KBM-7 (cell line): ENCODE data around the gene HOXB4.

Experiments
- DNase-seq: peaks from one replicate; pipeline ENCODE4 v3.0.0-alpha.2; 2015
- in situ Hi-C: fragments of 300-500 bp; cut with MboI; formaldehyde crosslinking; loops from 2 replicates; pipeline ENCODE4 v1.14.3; 2020; ENCODE audit warnings: low sequenced_read_pairs, low pct_unique_long_range_greater_than_20kb, mixed read lengths

HOXB4 gene

DNA sequence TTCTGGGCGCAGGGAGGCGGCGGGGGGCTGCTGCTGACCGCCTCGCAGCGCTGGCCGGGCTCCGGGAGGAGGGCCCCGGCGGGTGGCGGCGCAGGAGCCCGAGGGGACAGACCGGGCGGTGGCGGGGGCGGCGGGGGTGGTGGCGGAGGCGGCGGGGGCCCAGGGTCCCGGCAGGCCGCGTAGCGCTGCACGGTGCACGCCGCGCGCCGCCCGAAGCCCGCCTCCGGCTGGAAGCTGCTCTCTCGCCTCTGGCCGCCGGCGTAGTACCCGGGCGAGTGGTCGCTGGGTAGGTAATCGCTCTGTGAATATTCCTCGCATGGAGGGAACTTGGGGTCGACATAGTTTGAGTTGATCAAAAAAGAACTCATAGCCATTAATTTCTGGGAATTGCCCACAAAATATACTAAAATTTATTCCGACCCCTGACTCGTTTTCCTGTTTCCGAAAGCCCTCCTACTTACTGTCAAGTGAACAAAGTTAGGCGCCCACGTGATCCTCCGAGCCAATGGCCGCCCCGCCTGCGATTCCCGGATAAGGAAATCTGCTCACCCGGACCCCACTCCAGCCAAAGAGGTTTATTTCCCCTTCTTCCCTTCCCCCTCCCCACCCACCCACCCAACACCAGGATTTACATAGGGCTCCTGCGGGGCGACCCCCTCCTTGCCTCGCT, at the start of gene HOXB4:
HOXB4 (minus strand) TSS at position 405 of the 670 bp plus-strand sequence; CDS start at position 374, 31 bp downstream.
- DNase-seq = peak; percentile 85
- in situ Hi-C loops = no loop called here

DNA sequence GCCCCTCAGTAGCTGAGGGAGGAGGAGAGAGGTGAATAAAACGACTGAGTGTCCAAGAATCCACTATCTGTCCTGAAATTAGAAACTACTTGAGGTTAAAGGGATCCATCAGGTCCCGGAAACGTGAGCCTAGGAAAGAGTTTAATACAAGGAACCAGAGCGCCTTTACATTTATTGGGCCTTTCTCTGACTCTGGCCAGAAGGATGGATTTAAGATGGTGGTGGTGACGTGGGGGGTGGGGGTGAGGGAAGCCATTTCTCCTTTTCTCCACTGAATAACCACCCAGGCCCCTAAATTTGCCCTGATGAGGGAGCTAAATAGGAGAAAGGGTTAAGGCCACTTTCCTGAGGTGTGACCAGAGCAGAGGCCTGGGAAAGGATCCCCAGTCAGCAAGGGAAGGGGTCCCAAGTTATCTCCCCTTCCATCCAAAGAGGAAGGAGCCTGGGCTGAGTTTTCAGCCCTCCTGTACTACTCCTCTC, 49.0 kb upstream of the HOXB4 start:
- in situ Hi-C loops = no loop called here
- DNase-seq = no peak

DNA sequence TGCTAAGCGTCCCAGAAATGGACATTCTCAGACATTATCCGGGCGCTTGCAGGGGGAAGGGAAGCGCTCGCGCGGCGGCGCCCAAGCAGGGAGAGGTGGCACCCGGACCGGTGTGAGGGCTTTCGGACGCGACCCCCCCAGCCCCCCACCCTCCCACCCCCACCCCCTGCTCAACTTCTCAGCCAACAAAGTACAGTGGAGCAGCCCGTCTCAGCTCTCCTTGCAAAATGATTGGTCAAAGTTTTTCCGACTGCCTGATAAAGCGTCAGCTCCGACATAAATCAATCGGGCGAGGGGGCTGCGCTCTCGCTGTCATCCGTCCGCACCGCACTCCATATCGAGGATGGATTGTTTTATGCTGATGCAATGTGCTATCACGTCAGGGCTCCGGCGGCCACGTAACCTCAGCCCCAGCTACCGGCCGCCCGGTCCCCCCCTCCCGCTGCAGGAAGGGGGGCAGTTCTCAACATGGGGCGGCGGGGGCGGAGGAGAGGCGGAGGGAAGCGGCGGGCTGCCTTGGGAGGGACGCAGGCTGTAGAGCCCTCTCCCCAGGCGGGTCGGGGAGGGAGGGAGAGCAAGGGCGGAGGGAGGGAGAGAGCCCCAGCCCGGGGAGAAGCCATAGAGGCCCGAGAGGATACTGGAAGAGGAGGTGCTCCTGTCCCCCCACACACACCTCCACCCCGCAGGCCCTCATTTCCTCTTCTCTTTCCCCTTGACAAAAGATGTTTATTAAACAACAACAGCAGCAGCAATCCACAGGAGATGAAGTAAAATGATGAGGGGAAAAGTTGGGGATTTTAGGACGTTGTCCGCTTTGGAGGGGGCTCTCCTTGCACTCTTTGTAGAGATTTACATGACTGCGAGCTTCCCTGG, 48.3 kb upstream of the HOXB4 start, which contains the start of gene HOXB9:
HOXB9 (minus strand) TSS at position 114 of the 873 bp plus-strand sequence; CDS start at position 25, 89 bp downstream.
- in situ Hi-C loops = no loop called here

DNA sequence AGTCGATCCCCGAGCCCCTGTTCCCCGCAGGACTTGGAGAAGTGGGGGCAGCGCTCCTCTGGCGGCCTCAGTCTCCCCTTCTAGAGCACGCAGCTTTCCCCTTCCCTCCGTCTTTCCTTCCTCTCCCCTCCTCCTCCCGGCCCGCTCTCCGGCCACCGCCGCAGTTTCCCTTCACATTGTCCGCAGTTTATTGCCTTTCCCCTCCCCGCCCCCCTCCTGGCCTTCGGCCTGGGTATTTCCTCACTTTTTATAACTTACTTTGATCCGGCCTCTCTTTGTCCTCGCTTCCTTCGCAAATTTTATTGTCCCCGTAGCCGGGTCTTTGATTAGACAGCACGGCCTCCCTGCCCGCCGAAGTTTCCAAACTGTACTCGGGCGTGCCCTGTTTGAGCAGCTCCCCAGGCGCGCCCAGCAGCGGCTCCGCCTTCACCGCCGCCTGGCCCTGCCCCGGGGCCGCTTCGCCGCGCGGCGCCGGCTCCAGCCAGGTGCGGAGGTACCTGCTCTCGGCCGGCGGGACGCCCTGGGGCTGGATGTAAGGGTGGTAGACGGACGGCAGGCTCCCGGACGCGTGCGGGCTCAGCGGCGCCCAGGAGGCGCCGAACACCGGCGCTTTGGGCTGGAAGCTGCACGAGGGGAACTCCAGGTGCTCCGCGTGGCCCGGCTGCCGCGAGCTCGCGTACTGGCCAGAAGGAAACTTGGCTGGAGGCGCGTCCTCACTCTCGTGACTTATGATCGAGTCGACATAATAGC, 47.5 kb upstream of the HOXB4 start:
- DNase-seq = peak; percentile 38
- in situ Hi-C loops = no loop called here

More for the DNA sequence above, 48.3 kb upstream of the HOXB4 start, which contains the start of gene HOXB9:
- no peak for DNase-seq

DNA sequence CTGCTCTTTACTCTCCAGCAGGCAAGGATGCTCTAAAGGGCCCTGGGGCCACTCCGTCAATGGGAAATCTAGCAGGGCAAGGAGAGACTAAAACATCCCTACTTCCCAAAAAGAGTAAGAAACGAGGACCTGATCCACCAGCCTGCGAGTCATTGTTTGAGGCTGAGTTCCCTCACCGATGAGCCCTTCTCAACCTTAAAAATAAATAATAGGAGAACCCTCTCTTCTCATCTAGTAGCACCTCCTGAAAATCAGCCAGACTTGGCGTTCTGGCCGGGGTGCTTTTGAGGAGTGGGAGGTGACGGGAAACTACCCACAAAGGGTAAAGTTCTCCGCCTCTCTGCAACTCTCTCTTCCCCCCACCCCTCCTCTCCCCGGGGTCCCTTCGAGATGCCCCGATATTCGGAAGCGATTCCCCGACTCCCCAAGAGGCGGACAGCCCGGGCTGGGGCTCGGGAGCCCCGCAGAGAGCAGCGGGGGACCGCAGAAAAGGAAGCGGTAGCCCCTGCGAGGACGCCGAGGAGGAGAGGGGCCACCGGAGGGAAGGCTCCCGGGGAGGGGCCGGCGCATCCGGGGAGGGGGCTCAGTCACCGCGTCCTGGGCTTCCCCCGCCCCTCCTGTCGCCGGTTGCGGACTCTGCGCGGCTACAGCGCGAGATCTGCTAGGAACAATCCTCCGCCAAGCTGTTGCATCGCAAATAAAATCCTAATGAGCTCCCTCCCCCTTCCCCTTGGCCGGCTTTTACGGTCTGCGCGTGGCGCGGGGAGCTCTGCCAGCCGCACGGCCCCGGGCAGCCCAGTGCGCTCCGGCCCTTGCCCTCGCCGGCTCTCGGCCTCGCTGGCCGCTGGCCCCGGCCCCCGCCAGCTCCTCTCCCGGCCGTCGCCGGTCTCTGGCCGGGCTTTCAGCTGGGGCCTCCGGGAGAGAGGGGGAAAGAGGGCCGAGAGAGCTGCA, 46.7 kb upstream of the HOXB4 start:
- in situ Hi-C loops = no loop called here
- DNase-seq = no peak

DNA sequence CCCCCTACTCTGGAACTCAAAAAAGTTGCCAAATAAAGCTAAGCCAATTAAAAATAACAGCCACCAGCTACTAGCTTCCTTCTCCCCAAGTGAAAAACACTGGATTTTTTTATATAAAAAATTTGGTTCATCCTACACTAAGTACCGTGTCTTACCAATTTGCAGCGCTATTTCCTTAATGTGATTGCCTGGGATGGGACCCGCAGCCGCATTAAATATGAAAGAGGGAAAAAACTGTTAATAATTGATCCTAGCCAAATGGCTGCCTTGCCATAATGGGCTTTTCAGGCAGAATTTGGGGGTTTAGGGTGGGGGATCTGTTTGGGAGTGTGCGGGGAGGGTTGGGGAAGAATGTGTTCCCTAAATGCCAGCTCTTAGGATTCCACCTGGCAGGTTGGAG, 46.0 kb upstream of the HOXB4 start:
- in situ Hi-C loops = no loop called here
- no peak for DNase-seq

DNA sequence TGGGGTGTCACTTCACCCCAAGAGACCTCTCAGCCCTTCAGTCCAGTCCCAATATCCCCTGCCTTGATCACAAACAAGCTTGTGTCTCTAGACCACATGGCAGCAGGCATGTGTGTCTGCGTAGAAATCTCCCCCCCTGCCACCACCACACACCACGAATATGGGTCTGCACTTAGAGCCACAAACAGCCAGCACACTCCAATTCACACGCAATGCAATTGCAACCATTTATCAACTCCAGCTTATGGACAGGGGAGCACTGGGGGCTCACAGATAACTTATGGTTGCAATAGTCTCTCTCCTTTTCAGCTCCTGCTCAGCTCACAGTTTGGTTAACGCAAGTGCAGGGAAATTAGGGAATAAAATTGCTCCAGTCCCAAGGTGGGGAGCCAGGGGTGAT, 45.4 kb upstream of the HOXB4 start:
- DNase-seq = no peak
- in situ Hi-C loops = no loop called here

DNA sequence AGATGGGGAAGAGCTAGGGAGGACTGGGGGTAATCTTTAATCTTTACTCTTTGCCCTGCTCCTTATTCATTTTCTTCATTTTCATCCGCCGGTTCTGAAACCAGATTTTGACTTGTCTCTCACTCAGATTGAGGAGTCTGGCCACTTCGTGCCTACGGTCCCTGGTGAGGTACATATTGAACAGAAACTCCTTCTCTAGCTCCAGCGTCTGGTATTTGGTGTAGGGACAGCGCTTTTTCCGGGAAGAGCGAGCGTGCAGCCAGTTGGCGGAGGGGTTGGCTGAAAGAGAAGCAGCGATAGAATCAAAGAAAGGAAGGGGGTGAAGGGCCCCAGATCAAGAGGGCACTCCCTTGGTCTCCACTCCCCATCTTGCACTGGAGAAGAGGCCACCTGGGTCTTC, 44.7 kb upstream of the HOXB4 start:
- in situ Hi-C loops = no loop called here
- no peak for DNase-seq

DNA sequence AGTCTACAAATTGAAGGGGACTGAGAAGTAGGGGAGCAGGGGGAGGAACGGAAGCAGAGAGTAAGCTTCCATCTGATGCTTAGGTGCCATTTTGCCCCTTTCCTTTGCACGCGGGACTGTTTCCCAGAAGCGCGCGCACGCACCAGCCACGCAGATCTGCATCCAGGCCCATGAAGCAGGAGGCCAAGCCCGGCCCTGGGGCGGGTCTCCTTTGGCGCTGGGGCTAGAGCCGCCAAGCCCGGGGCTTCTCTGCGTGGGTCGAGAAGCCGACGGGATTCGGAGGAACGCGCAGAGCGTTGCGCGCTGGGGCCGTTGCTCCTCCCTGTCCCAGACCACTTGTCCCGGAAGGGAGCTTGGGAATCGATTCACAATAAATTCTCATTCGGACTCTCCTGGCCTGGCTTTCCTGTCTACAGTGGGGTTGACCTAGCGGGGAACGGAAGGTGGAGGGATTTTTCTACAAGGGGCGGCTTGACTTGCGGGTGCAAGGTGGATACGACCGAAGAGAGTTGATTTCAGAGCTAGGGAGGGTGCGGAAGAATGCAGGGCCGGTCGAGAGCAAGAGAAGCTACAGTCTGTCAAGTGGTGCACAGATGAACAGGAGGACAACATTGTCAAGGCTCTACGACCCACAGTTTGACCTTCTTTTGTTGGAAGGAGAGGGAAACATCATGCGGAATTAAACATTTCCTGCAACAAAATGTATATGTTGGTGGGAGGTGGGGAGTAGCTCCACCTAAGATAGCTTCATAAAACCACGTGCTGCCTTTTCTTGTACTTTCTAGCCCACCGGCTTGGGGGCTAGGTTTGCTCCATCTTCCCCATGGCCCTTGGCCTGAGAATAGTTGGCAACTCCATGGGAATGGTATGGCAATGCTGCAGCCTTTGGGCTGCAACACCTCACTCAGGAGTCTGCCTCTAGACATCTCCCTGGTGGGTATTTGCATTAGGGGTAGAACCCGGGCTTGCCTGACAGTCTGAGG, 43.6 kb upstream of the HOXB4 start:
- DNase-seq = no peak
- in situ Hi-C loops = no loop called here

DNA sequence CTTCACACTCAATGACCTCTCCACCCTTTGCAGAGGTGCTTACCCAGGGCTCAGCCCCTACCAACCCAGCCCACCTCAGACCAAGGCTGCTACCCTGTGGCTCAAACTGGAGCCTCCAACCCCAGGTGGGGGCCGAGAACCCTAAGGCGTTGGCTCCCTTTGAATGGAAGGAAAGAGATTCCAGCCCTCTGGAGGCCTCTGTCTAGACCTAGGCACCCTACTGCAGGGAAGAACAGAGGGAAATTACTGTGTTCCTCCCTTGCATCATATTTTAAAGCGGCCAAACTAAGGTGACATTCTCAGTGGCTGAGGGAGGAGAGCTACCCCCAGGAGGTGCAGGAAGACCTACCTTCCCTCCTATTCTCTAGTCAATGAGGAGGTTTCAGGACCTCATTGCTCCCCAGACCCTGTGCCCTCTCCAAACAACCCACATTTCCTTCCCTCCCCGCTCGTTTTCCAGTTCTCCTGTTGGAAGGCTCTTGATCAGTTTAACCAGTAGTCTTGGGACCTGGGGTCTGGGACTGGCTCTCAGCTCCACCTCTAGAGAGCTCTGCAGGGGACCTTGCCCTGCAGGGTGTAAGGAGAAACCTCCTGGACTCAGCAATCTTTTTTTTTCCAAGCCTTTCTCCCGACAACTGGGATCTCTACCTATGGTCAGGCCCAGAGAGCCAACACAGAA, 42.5 kb upstream of the HOXB4 start:
- DNase-seq = no peak
- in situ Hi-C loops = no loop called here

DNA sequence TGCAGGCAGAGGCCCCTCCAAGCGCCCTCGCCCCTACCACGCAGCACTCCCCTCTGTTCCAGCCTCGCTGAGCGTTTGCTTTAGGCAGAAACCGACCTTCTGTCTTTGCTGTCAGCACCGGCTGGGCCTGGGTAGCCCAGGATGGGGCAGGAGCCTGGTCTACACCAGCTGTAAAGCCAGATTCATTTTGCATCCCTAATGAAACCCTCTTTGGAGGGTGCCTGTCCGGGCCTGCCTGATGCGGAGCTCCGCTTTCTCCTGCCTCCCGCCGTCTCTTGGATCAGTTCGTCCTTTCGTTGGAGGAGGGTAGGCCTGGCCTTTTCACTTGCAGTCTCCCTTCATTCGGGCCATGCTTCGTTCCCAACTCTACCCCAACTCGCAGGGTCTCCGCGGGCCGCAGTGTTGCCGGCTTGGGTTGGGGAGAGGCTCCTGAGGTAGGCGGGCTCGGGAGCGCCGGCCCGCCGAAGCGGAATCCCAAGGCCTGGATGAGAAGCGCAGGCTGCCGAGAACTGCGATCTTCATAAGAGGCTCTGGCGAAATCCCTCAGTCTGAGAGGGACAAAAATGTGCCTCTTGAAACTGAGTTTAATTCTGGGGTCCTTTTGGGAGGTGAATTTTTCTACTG, 41.8 kb upstream of the HOXB4 start:
- DNase-seq = no peak
- in situ Hi-C loops = no loop called here

DNA sequence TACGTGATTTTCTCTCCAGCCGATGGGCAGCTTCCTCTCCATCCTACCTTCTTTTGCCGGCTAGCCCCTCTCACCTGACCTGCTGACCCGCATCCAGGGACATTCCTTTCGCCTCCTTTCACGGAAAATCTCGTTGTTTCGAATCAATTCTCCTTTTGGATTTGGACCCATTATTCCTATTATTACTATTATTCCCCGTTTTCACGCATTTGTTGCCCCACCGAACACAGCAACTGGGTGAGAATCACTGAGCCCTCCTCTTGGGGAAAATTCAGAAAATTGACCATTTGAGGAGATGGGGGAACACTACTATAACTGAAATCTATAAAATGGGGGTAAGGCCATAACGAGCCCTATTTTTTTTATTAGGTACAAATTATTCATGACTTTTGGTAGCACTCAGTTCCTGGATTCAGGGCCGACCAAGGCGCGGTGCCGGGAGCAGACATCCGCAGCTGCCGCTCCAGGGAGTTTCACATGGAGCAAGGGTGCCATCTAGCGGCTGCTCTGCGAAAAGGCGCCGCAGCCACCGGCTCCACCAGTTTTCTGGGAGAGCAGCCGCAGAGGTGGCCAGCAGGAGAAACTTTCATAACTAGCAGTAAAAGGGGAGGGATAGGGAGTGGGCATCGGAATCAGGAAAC, 40.2 kb upstream of the HOXB4 start:
- in situ Hi-C loops = no loop called here
- DNase-seq = peak; percentile 90

DNA sequence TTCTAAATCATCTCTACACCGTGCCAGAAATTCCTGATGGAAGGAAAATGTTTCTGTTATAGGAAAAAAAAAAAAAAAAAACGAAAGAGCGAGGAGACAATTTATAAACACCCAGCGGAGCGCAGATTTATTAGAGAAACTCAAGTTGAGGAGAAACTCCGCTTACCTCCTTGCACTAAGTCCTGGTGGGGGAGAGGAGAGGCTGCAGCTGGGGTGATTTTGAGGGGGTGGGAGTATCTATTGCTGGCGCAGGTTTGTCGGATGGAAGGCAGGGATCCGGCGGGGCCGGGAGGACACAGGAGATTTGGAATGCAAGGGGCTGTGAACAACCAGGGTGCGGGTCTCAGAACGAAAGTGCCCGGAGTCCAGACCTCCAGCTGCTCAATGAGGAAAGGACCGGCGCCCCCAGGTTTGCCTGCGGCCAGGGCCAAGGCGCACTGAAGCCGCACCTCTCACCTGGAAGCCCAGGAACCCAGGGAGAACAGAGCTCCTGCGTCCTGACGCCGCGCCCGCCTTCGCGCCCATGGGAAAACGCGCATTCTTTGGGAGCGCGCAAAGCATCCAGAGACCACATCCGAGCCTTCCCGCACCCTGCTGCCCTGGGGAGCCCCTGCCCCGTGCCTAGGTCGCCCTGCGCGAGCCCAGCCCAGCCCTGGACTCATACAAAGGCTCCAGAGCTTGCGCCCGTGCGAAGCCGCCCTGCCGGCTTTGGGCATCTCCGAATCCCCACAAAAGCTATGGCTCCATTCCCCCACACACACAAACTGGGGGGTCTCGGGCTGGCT, 39.5 kb upstream of the HOXB4 start:
- DNase-seq = no peak
- in situ Hi-C loops = no loop called here

DNA sequence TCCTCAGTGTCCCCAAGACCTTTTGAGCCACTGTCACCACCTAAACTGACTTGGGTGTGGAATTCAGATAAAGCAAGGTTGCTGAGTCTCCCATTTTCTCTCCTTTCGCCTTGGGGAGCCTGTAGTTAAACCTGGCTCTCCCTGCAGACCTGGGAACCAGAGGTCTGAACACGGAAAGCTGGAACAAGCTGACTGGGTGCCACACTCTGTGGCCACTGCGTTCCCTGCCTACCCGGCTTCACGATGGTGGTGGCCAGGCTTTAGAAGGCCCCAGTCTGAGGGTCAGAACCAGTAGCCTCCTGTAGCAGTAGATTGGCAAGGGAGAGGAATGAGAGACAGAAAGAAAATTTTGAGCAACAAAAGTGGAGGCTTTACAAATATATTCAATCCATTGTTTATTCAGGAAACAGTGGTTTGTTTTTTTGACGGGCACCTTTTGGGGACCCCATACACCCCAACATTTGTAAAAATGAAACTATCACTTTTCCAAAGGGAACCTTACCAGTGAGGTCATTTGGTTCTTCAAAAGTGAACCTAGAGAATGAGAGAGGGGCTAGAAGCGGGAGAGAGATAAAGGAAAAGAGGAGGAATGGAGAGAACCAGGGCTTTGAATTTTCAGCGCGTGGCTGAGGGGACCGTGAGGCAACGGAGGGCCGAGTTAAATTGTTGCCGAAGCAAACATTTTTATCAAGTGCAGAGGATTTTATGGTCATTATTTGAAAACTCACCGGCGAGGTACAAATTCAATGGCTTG, 38.7 kb upstream of the HOXB4 start:
- in situ Hi-C loops = no loop called here
- no peak for DNase-seq
